Liver (tissue), 9 donors: ENCODE results near the gene AQP3. TPM values are rescaled to one million over a fixed set of nuclear protein-coding genes. Genes with fewer than 3 reads are reported as not detected.
A peak's percentile ranks its signal among the peaks of the same experiment; 100 is the strongest.

ENCODE experiments used
- DNase-seq: peaks from one replicate; pipeline ENCODE4 v3.0.0-alpha.2; 2017; ENCODE audit warnings: low spot score
- H3K27ac ChIP-seq, 2 donors: one replicate each; pipeline ENCODE4 v1.7.0; 2013; ENCODE audit warnings: inconsistent platforms in 2 of 2, low read length in 2 of 2, control low read depth in 1 of 2, low read depth in 1 of 2, mild to moderate bottlenecking in 1 of 2
- H3K27me3 ChIP-seq, 4 donors: one replicate each; pipeline versions ENCODE4 v1.6.1 to v1.7.0; 2013; ENCODE audit warnings: low read length in 3 of 4, inconsistent platforms in 1 of 4, mild to moderate bottlenecking in 1 of 4, moderate library complexity in 1 of 4; ENCODE audit not compliant: control insufficient read depth in 4 of 4, insufficient read depth in 4 of 4
- H3K36me3 ChIP-seq, 4 donors: one replicate each; pipeline versions ENCODE4 v1.6.1 to v1.7.0; 2013; ENCODE audit warnings: low read length in 3 of 4, mild to moderate bottlenecking in 3 of 4, low read depth in 1 of 4, moderate library complexity in 1 of 4; ENCODE audit not compliant: control insufficient read depth in 4 of 4, insufficient read depth in 3 of 4
- H3K4me1 ChIP-seq, 4 donors: one replicate each; pipeline versions ENCODE4 v1.6.1 to v1.7.0; 2013; ENCODE audit warnings: low read length in 3 of 4, mild to moderate bottlenecking in 3 of 4, moderate library complexity in 1 of 4; ENCODE audit not compliant: control insufficient read depth in 4 of 4, insufficient read depth in 4 of 4
- H3K4me3 ChIP-seq, 3 donors: one replicate each; pipeline versions ENCODE4 v1.6.1 to v1.7.0; 2013; ENCODE audit warnings: low read length in 3 of 3, control low read depth in 1 of 3, low read depth in 1 of 3, mild to moderate bottlenecking in 1 of 3
- H3K9ac ChIP-seq, 2 donors: one replicate each; pipeline ENCODE4 v1.7.0; 2013; ENCODE audit warnings: low read length in 2 of 2, mild to moderate bottlenecking in 2 of 2, moderate library complexity in 2 of 2, control low read depth in 1 of 2, low read depth in 1 of 2
- H3K9me3 ChIP-seq, 4 donors: one replicate each; pipeline versions ENCODE4 v1.6.1 to v1.7.0; 2013; ENCODE audit warnings: low read length in 3 of 4; ENCODE audit not compliant: control insufficient read depth in 4 of 4
- EGR1 ChIP-seq, 2 donors: IDR thresholded peaks; 2 replicates each; pipeline ENCODE4 v1.6.1; 2016 to 2018; ENCODE audit warnings: antibody characterized with exemption in 2 of 2, low read depth in 2 of 2
- FOXA1 ChIP-seq: IDR thresholded peaks from 2 replicates; pipeline ENCODE4 v1.6.1; 2016; ENCODE audit warnings: antibody characterized with exemption
- FOXA2 ChIP-seq: IDR thresholded peaks from 2 replicates; pipeline ENCODE4 v1.6.1; 2016; ENCODE audit warnings: antibody characterized with exemption
- GABPA ChIP-seq, 2 donors: IDR thresholded peaks in 1 of 2; conservative IDR thresholded peaks in 1 of 2; 2 replicates each; pipeline ENCODE4 v1.6.1; 2016; ENCODE audit warnings: antibody characterized with exemption in 2 of 2, mild to moderate bottlenecking in 1 of 2, moderate library complexity in 1 of 2
- HNF4A ChIP-seq, 2 donors: conservative IDR thresholded peaks; 2 replicates each; pipeline ENCODE4 v1.6.1; 2016; ENCODE audit warnings: antibody characterized with exemption in 2 of 2, mild to moderate bottlenecking in 2 of 2
- HNF4G ChIP-seq: IDR thresholded peaks from 2 replicates; pipeline ENCODE4 v1.6.1; 2016; ENCODE audit warnings: antibody characterized with exemption
- JUND ChIP-seq, 2 donors: IDR thresholded peaks; 2 replicates each; pipeline ENCODE4 v1.6.1; 2016; ENCODE audit warnings: antibody characterized with exemption in 2 of 2
- NR2F2 ChIP-seq: IDR thresholded peaks from 2 replicates; pipeline ENCODE4 v1.6.1; 2016; ENCODE audit warnings: antibody characterized with exemption
- RAD21 ChIP-seq, 2 donors: IDR thresholded peaks; 2 replicates each; pipeline ENCODE4 v1.6.1; 2016; ENCODE audit warnings: antibody characterized with exemption in 2 of 2, mild to moderate bottlenecking in 2 of 2
- RXRA ChIP-seq, 2 donors: IDR thresholded peaks; 2 replicates each; pipeline ENCODE4 v1.6.1; 2017 to 2018; ENCODE audit warnings: antibody characterized with exemption in 2 of 2, mild to moderate bottlenecking in 1 of 2
- SP1 ChIP-seq: IDR thresholded peaks from 2 replicates; pipeline ENCODE4 v1.6.1; 2018; ENCODE audit warnings: antibody characterized with exemption, mild to moderate bottlenecking
- TAF1 ChIP-seq: conservative IDR thresholded peaks from 2 replicates; pipeline ENCODE4 v1.6.1; 2016; ENCODE audit warnings: antibody characterized with exemption, mild to moderate bottlenecking
- YY1 ChIP-seq: IDR thresholded peaks from 2 replicates; pipeline ENCODE4 v1.6.1; 2016; ENCODE audit warnings: antibody characterized with exemption, mild to moderate bottlenecking
- WGBS: extraction: QIAGEN DNeasy Blood & Tissue Kit; methylation state at CpG from one replicate; pipeline ENCODE4 v1.1.7; 2013; 5-methylcytosine and 5-hydroxymethylcytosine counted together
- polyA plus RNA-seq, 2 donors: library from polyadenylated mRNA; stranded (reverse) in 1 of 2; unstranded in 1 of 2; fragments of 200-250 nt in 1 of 2; fragments of >200 nt in 1 of 2; fragmentation: Nextera tagmentation in 1 of 2; extraction: Ambion mirVana in 1 of 2; gene quantifications; one replicate each; pipeline versions ENCODE4 v1.2.1 to v1.2.3, GENCODE V29; 2013 to 2015
- total RNA-seq, 2 donors: library from RNA; depleted of rRNA; stranded (reverse); fragments of >200 nt; gene quantifications; one replicate each; pipeline ENCODE4 v1.2.3, GENCODE V29; 2014
- TF ChIP-seq, protein P1 (sequence below): IDR thresholded peaks from 2 replicates; pipeline ENCODE4 v1.6.1; 2016; ENCODE audit warnings: antibody characterized with exemption
- TF ChIP-seq, protein P2 (sequence below): fragments of 150-350 bp; IDR thresholded peaks from 2 replicates; pipeline ENCODE4 v1.5.1; 2017; ENCODE audit warnings: improper control_type of control experiment, low read depth, low read length; ENCODE audit not compliant: missing input control
- TF ChIP-seq, protein P3 (sequence below): IDR thresholded peaks from 2 replicates; pipeline ENCODE4 v1.6.1; 2016; ENCODE audit warnings: antibody characterized with exemption
- TF ChIP-seq, protein P4 (sequence below): IDR thresholded peaks from 2 replicates; pipeline ENCODE4 v1.6.1; 2016; ENCODE audit warnings: antibody characterized with exemption, mild to moderate bottlenecking
- TF ChIP-seq, protein P5 (sequence below): IDR thresholded peaks from 2 replicates; pipeline ENCODE4 v1.6.1; 2016; ENCODE audit warnings: antibody characterized with exemption
- donor health status: healthy.
- donor health status: healthy.
- donor health status: healthy.
- donor health status: healthy.
- donor health status: healthy.

The AQP3 gene
- total and polyA plus RNA-seq, 4 donors: 60.5 to 124 (median 87.4) TPM

DNA sequence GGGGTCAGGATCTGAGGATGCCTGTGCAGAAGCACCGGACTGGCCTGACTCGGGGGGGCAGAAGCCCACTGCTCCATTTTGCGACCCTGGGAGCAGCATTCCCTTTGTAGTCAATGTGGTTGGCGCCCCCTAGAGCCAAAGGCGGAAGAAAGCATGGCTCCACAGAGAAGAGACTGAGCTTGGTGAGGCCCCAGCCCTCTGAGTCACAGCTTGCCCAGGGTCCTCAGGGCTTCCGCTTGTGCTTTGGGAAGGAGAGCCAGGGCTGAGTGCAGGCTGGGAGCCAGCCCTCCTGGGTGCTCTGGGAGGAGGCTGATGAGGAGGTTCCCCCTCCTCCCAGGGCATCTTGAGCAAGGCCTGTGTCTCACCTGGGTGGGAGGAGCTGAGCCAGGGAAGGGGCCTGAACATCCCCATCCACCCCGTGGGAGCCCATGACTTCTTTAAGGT, 5.5 kb upstream of the AQP3 start:
- no peaks in the 10 kb centered on the region for H3K9me3 ChIP-seq
- no peak overlapping the region for H3K4me3 ChIP-seq
- 40% methylated on average over 7 of the region's 7 CpGs for WGBS
- peak; percentile 59 for DNase-seq
- no peak overlapping the region for H3K27ac ChIP-seq
- H3K4me1 ChIP-seq: peaks cover 2 to 16% (median 9%) of the 10 kb centered on the region in 4 donors
- H3K36me3 ChIP-seq: no peaks in the 10 kb centered on the region
- TF ChIP-seq HNF4G: no peak
- TF ChIP-seq JUND (IDR thresholded peaks at IDR 0.05): no peak
- peak; percentile 76 to 80 for TF ChIP-seq RAD21 (IDR thresholded peaks at IDR 0.05)
- TF ChIP-seq, protein P1, sequence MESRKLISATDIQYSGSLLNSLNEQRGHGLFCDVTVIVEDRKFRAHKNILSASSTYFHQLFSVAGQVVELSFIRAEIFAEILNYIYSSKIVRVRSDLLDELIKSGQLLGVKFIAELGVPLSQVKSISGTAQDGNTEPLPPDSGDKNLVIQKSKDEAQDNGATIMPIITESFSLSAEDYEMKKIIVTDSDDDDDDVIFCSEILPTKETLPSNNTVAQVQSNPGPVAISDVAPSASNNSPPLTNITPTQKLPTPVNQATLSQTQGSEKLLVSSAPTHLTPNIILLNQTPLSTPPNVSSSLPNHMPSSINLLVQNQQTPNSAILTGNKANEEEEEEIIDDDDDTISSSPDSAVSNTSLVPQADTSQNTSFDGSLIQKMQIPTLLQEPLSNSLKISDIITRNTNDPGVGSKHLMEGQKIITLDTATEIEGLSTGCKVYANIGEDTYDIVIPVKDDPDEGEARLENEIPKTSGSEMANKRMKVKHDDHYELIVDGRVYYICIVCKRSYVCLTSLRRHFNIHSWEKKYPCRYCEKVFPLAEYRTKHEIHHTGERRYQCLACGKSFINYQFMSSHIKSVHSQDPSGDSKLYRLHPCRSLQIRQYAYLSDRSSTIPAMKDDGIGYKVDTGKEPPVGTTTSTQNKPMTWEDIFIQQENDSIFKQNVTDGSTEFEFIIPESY: no peak
- no peak for TF ChIP-seq TAF1
- no peak for TF ChIP-seq HNF4A (conservative IDR thresholded peaks at IDR 0.05)
- TF ChIP-seq NR2F2: no peak
- no peak for TF ChIP-seq GABPA (IDR thresholded peaks at IDR 0.05 in 1 of 2, conservative IDR thresholded peaks at IDR 0.05 in 1 of 2)
- TF ChIP-seq, protein P2, sequence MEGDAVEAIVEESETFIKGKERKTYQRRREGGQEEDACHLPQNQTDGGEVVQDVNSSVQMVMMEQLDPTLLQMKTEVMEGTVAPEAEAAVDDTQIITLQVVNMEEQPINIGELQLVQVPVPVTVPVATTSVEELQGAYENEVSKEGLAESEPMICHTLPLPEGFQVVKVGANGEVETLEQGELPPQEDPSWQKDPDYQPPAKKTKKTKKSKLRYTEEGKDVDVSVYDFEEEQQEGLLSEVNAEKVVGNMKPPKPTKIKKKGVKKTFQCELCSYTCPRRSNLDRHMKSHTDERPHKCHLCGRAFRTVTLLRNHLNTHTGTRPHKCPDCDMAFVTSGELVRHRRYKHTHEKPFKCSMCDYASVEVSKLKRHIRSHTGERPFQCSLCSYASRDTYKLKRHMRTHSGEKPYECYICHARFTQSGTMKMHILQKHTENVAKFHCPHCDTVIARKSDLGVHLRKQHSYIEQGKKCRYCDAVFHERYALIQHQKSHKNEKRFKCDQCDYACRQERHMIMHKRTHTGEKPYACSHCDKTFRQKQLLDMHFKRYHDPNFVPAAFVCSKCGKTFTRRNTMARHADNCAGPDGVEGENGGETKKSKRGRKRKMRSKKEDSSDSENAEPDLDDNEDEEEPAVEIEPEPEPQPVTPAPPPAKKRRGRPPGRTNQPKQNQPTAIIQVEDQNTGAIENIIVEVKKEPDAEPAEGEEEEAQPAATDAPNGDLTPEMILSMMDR: peak; percentile 55
- no peak for TF ChIP-seq FOXA1
- TF ChIP-seq, protein P3, sequence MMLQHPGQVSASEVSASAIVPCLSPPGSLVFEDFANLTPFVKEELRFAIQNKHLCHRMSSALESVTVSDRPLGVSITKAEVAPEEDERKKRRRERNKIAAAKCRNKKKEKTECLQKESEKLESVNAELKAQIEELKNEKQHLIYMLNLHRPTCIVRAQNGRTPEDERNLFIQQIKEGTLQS: no peak
- no peak for TF ChIP-seq EGR1 (IDR thresholded peaks at IDR 0.05; ENCODE audit: low read depth in 2 of 2)
- no peak for TF ChIP-seq YY1
- TF ChIP-seq RXRA (IDR thresholded peaks at IDR 0.05): no peak
- no peak for TF ChIP-seq FOXA2
- H3K27me3 ChIP-seq: no peaks in the 10 kb centered on the region
- H3K9ac ChIP-seq: no peak overlapping the region

DNA sequence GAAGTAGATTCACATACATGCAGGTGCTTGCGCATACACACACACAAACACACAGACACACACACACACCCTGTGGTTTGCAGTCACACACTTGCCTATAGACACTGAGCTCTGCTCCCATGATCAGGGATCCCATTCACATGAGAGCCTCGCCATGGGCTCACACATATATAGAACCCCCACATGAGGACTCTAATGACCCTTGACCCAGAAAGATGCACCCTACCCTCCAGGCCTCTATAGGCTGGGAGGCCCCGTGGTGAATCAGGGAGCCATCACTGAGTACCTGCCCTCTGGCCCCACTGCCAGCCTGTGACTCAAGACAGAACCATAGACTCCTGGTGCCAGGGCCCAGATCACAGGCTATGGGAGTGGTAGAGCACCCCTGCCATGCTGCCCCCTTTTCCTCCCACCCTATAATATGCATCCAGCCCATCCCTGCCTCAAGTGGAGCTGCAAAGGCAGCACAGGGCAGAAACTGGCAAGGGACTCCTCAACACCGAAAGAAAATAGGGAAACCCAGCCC, 3.3 kb upstream of the AQP3 start:
- TF ChIP-seq, protein P2: no peak
- no peak for TF ChIP-seq EGR1 (IDR thresholded peaks at IDR 0.05; ENCODE audit: low read depth in 2 of 2)
- no peak for TF ChIP-seq SP1
- TF ChIP-seq HNF4G: no peak
- TF ChIP-seq, protein P4, sequence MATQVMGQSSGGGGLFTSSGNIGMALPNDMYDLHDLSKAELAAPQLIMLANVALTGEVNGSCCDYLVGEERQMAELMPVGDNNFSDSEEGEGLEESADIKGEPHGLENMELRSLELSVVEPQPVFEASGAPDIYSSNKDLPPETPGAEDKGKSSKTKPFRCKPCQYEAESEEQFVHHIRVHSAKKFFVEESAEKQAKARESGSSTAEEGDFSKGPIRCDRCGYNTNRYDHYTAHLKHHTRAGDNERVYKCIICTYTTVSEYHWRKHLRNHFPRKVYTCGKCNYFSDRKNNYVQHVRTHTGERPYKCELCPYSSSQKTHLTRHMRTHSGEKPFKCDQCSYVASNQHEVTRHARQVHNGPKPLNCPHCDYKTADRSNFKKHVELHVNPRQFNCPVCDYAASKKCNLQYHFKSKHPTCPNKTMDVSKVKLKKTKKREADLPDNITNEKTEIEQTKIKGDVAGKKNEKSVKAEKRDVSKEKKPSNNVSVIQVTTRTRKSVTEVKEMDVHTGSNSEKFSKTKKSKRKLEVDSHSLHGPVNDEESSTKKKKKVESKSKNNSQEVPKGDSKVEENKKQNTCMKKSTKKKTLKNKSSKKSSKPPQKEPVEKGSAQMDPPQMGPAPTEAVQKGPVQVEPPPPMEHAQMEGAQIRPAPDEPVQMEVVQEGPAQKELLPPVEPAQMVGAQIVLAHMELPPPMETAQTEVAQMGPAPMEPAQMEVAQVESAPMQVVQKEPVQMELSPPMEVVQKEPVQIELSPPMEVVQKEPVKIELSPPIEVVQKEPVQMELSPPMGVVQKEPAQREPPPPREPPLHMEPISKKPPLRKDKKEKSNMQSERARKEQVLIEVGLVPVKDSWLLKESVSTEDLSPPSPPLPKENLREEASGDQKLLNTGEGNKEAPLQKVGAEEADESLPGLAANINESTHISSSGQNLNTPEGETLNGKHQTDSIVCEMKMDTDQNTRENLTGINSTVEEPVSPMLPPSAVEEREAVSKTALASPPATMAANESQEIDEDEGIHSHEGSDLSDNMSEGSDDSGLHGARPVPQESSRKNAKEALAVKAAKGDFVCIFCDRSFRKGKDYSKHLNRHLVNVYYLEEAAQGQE: no peak
- no peak for TF ChIP-seq NR2F2
- TF ChIP-seq, protein P5, sequence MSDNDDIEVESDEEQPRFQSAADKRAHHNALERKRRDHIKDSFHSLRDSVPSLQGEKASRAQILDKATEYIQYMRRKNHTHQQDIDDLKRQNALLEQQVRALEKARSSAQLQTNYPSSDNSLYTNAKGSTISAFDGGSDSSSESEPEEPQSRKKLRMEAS: no peak
- TF ChIP-seq RXRA (IDR thresholded peaks at IDR 0.05): no peak
- no peak for TF ChIP-seq FOXA1
- TF ChIP-seq, protein P3: no peak
- no peak for TF ChIP-seq YY1
- no peak for TF ChIP-seq TAF1
- TF ChIP-seq, protein P1: no peak
- no peak for TF ChIP-seq FOXA2
- H3K27me3 ChIP-seq: no peaks in the 10 kb centered on the region
- no peak overlapping the region for H3K9ac ChIP-seq
- H3K4me3 ChIP-seq: no peak overlapping the region
- WGBS: 95% methylated on average over 4 of the region's 4 CpGs
- H3K9me3 ChIP-seq: no peaks in the 10 kb centered on the region
- H3K27ac ChIP-seq: no peak overlapping the region
- DNase-seq: no peak
- peaks cover 4 to 29% (median 12%) of the 10 kb centered on the region in 4 donors for H3K4me1 ChIP-seq
- H3K36me3 ChIP-seq: no peaks in the 10 kb centered on the region
